ENCODE data around the gene SPDYE6.
"Not testable (repeated sequence)": the region's sequence is repeated elsewhere in the genome, so short reads cannot be mapped to it uniquely, and the experiment has no call there.

Gene SPDYE6

GRCh38 chr7:102356344-102356743 lies at the start of gene SPDYE6:
Gene SPDYE6 (minus strand): TSS chr7:102356444. CDS start chr7:102356023, 421 bp downstream.
- DNase-seq = not testable (repeated sequence)

GRCh38 chr7:102404862-102405188 lies 48.6 kb upstream of the SPDYE6 start:
- not testable (repeated sequence) for DNase-seq

- DNase-seq = peak; percentile 64 to 78
These were observed 48.0 kb upstream of the SPDYE6 start for GRCh38 chr7:102404005-102404861.

GRCh38 chr7:102403563-102403962 lies 47.3 kb upstream of the SPDYE6 start:
- no peak for DNase-seq

- DNase-seq = no peak
These were observed 44.1 kb upstream of the SPDYE6 start for GRCh38 chr7:102400360-102400759.

- DNase-seq = no peak
These were observed 42.3 kb upstream of the SPDYE6 start for GRCh38 chr7:102398543-102398942.

GRCh38 chr7:102396710-102397019 lies 40.4 kb upstream of the SPDYE6 start:
- no peak for DNase-seq

GRCh38 chr7:102395873-102396709 lies 39.8 kb upstream of the SPDYE6 start, which contains the start of gene PRKRIP1:
Gene PRKRIP1 (plus strand): TSS chr7:102396363. CDS start chr7:102396412, 49 bp downstream.
- DNase-seq = peak; percentile 93

- DNase-seq = no peak
These were observed 39.3 kb upstream of the SPDYE6 start for GRCh38 chr7:102395592-102395872.

- no peak for DNase-seq
These were observed 37.2 kb upstream of the SPDYE6 start for GRCh38 chr7:102393467-102393866.

GRCh38 chr7:102392330-102392729 lies 36.1 kb upstream of the SPDYE6 start:
- no peak for DNase-seq

GRCh38 chr7:102390697-102391484 lies 34.6 kb upstream of the SPDYE6 start:
- DNase-seq = peak; percentile 66 to 73

GRCh38 chr7:102389810-102390209 lies 33.6 kb upstream of the SPDYE6 start:
- no peak for DNase-seq

- DNase-seq = no peak
These were observed 30.8 kb upstream of the SPDYE6 start for GRCh38 chr7:102387064-102387463.

GRCh38 chr7:102381696-102382425 lies 25.6 kb upstream of the SPDYE6 start:
- not testable (repeated sequence) for DNase-seq

- DNase-seq = not testable (repeated sequence)
These were observed 24.6 kb upstream of the SPDYE6 start for GRCh38 chr7:102380837-102381236.

GRCh38 chr7:102376964-102377466 lies 20.8 kb upstream of the SPDYE6 start:
- no peak for DNase-seq

GRCh38 chr7:102372796-102373195 lies 16.6 kb upstream of the SPDYE6 start:
- not testable (repeated sequence) for DNase-seq

- not testable (repeated sequence) for DNase-seq
These were observed 13.8 kb upstream of the SPDYE6 start for GRCh38 chr7:102370038-102370437.

GRCh38 chr7:102365390-102365789 lies 9.1 kb upstream of the SPDYE6 start:
- not testable (repeated sequence) for DNase-seq

- not testable (repeated sequence) for DNase-seq
These were observed 8.2 kb upstream of the SPDYE6 start for GRCh38 chr7:102364394-102364886.

Data from CD4-positive, alpha-beta T cell treated with Interferon alpha-2 for 1 hour (primary cell).